Pulmonary artery endothelial cell (primary cell): ENCODE results near the gene PTPRQ. TPM values are rescaled to one million over a fixed set of nuclear protein-coding genes. Genes with fewer than 3 reads are reported as not detected.
A peak's percentile ranks its signal among the peaks of the same experiment; 100 is the strongest.
"Not testable (repeated sequence)": the region's sequence is repeated elsewhere in the genome, so short reads cannot be mapped to it uniquely, and the experiment has no call there.

Experiments
- DNase-seq: peaks from one replicate; pipeline ENCODE4 v3.0.0-alpha.2; 2011; ENCODE audit warnings: low read depth, low spot score
- total RNA-seq: library from RNA; depleted of rRNA; stranded (reverse); fragments of >200 nt; gene quantifications from 2 replicates; pipeline ENCODE4 v1.2.3, GENCODE V29; 2014

Gene PTPRQ, protein sequence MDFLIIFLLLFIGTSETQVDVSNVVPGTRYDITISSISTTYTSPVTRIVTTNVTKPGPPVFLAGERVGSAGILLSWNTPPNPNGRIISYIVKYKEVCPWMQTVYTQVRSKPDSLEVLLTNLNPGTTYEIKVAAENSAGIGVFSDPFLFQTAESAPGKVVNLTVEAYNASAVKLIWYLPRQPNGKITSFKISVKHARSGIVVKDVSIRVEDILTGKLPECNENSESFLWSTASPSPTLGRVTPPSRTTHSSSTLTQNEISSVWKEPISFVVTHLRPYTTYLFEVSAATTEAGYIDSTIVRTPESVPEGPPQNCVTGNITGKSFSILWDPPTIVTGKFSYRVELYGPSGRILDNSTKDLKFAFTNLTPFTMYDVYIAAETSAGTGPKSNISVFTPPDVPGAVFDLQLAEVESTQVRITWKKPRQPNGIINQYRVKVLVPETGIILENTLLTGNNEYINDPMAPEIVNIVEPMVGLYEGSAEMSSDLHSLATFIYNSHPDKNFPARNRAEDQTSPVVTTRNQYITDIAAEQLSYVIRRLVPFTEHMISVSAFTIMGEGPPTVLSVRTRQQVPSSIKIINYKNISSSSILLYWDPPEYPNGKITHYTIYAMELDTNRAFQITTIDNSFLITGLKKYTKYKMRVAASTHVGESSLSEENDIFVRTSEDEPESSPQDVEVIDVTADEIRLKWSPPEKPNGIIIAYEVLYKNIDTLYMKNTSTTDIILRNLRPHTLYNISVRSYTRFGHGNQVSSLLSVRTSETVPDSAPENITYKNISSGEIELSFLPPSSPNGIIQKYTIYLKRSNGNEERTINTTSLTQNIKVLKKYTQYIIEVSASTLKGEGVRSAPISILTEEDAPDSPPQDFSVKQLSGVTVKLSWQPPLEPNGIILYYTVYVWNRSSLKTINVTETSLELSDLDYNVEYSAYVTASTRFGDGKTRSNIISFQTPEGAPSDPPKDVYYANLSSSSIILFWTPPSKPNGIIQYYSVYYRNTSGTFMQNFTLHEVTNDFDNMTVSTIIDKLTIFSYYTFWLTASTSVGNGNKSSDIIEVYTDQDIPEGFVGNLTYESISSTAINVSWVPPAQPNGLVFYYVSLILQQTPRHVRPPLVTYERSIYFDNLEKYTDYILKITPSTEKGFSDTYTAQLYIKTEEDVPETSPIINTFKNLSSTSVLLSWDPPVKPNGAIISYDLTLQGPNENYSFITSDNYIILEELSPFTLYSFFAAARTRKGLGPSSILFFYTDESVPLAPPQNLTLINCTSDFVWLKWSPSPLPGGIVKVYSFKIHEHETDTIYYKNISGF (N-terminal part only)
- not detected in 2 replicates for total RNA-seq

DNA sequence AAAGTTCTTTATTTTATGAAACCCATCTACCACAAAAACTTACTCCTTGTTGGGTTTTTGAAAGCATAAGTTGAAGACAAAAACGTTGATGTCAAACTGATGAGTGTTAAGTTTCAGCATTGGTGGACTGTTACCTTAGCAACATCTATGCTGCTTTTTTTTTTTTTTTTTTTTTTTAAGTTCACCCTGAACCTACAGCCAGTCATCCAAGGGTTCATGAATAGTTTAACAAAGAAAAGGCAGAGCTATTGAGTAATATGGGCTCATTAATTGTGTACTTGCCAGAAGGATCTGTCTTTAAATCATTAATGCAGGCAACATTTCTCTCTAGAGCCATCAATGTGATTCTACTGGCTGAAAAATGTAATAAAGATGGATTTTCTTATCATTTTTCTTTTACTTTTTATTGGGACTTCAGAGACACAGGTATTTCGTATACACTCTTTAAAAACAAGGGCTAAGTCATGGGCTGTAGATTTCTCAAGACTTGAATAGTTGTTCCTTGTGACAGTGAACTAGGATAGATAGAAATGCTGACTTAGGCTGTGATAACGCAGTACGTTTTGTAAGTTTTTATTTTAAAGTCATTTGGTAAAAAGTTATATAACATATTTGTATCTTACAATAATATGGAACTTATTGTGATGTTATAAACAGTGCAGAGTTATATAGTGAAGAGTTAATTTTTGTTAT lies at the start of gene PTPRQ:
Gene PTPRQ (plus strand): TSS at position 262 of the 693 bp plus-strand sequence. CDS start 111 bp downstream, at position 373.
- no peak for DNase-seq

DNA sequence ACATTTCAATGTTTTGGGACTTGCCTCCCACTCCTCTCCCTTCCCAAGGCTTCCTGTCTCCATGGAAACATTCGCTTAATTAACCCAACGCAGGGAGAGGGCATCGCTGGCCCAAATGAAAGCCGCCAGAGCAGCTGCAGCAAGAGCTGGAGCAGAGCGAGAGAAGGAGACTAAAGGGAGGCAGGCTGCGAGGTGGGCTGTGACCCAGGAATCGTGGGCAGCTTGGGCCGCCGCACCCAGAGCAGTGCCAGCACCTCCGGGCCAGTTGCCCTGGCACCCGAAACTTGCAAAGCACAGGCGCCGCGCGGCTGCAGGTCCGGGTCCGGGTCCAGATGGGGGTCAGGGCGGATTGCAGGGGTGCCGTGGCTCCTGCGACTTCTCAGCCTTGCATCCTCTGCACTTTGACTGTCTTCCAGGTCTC lies 43.5 kb upstream of the PTPRQ start:
- DNase-seq = no peak

DNA sequence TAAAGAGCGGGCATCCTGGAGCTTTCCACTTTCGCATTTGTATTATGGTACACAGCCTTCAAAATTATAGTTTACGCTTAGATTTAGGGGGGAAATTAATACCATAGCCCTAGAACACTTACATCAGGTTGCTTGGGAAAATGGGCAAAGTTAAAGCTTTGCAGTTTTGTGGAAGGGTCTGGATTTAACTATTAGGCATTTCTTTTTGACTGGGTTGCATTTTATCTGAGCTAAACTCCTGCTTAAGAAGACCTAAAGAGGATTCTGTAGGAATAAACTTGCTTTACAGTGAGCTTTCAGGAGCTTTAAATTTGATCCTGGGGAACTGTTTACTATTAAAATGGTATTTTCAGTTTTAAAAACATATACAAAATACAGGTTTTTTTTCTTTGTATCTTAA lies 42.8 kb upstream of the PTPRQ start:
- DNase-seq = no peak

DNA sequence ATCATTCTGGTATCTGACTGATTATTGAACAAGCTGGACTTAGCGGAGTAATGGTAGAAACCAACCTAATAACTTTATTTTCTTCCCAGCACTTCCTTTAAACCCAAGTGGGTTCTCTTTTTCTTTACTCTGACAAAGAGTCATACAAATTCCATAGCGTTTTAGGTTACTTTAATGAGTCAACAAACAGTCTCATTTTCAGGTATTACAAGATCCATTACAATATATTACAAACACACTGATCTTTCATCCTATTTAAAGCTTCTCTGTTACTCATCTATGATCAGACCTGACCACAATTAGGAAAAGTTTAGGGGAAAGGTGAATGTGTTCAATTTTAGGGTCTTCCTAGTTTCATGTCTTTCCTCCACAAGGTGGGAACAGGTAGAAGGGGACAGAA lies 39.4 kb upstream of the PTPRQ start:
- DNase-seq = no peak

DNA sequence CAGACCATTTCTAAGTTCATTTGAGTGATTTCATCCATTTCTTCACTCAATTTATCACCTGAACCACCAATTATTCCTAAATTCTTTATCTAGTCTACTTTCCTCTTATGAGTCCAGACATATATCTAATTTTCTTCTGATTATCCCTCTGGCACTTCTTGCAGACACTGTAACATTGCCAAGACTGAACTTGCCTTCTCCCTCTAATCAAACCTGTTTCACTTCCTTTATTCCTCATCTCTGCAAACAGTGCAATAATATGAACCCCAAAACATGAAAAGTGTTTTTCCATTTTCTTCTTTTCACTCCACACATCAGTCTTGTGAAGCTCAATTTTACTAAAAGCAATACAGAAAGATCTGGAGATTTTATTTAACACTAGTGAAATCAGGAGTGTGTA lies 37.8 kb upstream of the PTPRQ start:
- no peak for DNase-seq

- DNase-seq = no peak
These were observed 32.2 kb upstream of the PTPRQ start for GRCh38 chr12:80411787-80412186.

DNA sequence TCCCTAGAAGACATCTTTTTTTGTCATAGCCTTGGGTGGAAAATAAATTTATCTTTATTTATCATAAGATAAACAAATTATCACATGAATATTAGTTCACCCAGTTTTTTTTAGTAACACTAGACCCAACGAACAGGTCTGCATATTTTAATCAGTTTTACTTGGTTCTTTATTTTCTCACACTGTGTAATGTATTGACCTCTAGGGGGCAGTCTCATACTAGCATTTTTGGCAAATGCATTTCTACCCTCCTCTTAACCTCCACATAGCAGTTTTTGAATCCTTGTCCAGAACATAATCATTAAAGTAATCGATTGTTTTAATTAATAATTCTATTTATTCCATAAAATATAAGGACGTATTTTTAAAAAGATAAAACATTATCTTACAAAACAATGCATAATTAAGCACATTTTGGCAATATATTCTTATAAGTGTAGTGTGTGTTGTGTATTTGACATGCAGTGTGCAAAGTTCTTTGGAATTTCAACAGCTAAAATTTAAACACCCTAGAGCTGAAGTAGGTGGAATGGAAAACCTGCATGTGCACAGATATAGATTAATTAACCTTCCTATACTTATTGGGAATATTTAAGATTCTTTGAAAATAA lies 31.6 kb upstream of the PTPRQ start:
- DNase-seq = no peak

DNA sequence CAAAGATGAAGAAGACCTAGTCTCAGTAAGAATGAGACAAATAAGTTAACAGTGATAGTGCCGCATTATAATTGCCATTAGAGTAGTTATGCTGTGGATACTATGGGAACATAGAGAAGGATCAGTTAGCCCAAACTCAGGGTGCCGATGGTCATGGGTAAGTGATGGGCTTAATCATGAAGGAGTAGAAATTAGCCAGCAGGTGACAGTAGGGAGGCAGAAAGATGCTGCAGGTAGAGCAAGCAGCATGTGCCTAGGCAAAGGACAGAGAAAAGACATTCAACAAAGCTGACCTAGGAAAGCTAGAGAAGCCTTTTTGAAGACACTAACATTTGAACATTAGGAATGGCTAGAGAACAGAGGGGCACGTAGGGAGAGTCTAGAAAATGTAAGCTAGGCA lies 30.6 kb upstream of the PTPRQ start:
- no peak for DNase-seq

- no peak for DNase-seq
These were observed 28.6 kb upstream of the PTPRQ start for GRCh38 chr12:80415466-80415865.

GRCh38 chr12:80419644-80420043 lies 24.4 kb upstream of the PTPRQ start:
- no peak for DNase-seq

DNA sequence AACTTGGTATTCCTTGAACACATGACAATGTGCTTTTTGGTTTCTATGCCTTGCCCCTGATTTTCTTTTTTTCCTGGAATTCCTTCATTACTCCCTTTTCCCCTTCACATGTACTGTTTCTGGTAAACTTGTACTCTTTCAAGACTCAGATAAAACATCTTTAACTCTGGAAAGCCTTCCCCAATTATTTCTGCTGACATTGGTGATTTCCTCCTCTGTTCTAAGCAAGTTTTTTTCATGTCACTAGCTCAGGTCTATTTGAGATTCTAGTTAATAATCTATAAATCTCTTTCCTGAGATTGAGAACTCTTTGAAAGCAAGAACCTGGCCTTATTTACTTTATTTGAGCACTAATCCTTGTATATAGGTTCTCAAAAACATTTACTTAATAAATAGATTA lies 24.0 kb upstream of the PTPRQ start:
- no peak for DNase-seq

DNA sequence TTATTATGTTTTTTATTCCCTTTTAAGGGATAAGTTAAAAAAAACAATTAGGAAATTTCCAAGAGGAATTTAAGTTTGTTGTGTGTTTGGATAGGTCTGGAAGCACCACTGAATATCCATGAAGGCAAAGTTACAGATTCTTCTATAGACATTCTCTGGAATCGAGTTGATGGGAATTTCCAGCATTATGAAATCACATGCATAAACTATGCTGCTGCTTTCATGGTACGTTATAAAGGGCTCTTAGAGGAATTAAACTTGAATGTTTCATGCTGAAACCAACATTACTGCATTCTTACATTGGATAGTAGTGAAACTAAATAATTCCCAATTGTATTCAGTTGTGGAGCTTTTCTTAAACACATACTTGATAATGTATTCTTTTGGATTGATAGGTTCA lies 21.5 kb upstream of the PTPRQ start:
- DNase-seq = no peak

GRCh38 chr12:80432061-80432460 lies 12.0 kb upstream of the PTPRQ start:
- DNase-seq = no peak

DNA sequence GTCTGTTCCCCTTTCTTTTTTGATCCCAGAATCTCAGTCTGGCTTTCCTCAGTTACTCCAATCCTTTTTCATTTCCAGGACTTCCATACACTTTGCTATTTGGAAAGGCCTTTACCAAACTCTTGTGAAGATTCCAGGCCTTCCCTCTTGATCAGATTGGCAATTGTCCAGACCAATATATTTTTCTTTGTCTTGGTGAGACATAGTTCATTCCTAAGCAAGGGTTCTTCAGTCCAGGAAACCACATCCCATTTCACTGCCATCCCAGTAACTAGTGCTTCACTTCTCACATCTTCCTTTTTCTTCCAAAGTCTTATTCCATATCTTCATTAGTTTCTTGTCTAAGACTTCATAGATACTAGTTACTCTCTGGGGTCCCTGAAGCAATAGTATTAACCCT lies 2.1 kb upstream of the PTPRQ start:
- no peak for DNase-seq

DNA sequence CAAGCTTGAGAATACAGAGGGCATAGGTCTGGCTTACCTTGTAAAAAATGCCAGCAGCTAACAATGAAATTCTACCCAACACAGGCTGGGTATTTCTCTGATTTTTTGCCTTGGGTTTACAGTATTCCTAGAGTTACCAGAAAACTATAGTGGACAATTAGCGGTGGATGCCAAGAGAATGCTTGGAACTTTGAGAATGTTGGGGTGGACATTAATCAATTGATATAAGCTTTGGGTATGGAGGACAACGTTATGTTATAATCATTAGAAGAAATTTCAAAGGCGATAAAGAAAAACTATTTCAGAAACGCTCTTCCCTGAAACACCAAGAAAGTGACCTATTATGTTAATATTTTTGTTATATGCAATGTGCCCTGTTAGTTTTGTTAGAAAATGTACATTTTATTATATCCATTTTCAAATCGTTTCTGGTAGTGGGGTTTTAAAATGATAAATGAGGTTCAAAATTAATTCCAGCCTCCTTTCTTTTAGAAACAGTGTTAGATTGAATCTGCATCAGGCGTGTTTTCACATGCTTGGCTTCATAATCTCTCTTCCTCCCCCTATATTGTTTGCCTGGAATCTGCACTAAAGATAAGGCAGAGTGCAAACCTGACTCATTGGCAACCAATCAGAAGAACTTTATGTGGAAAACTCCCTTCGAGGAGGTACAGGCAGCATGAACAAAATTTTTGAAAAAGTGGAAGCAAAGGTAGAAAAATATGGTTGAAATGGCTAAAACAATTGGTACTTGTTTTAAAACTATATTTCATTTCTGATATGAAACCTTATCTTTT lies 1.4 kb upstream of the PTPRQ start:
- DNase-seq = peak; percentile 11

GRCh38 chr12:80445083-80445793 lies 1.2 kb downstream of the PTPRQ start:
- DNase-seq = no peak

DNA sequence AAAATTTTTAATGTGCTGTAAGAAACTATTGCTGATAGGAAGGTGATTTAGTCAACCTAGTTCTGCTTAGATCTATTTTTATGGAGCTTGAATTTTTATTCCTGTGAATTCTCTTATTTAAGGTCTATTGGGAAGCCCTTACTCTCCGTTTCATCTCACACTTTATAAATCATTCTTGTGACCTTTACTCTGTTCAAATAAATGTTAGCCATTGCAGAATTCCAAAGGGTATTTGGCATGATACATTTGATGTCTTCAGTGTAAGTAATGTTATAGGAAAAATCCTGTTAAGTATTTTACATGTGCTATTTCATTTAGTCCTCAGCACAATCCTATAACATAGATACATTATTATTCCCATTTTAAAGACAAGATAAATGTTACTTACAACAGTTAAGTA lies 12.5 kb downstream of the PTPRQ start:
- no peak for DNase-seq

- DNase-seq = no peak
These were observed 16.9 kb downstream of the PTPRQ start for GRCh38 chr12:80460972-80461371.

GRCh38 chr12:80461851-80462250 lies 17.8 kb downstream of the PTPRQ start:
- not testable (repeated sequence) for DNase-seq
